CD4-positive, alpha-beta T cell treated with Interleukin-1 beta for 1 hour (primary cell): ENCODE measurements around the gene PLBD2.

ENCODE experiments used
- DNase-seq, 2 donors: peaks; one replicate each; pipeline ENCODE4 v3.0.0-alpha.2; 2020 to 2022

Gene PLBD2

GRCh38 chr12:113422030-113422885 lies 63.9 kb downstream of the PLBD2 start, which contains the start of gene SDSL:
SDSL (plus strand) TSS chr12:113422380; CDS start chr12:113427983, 5,603 bp downstream.
- DNase-seq: peak; percentile 16 to 80

- no peak for DNase-seq
Observed at GRCh38 chr12:113422886-113423669, 64.7 kb downstream of the PLBD2 start.

GRCh38 chr12:113424456-113424855 lies 66.1 kb downstream of the PLBD2 start:
- no peak for DNase-seq

GRCh38 chr12:113424915-113425823 lies 66.8 kb downstream of the PLBD2 start:
- DNase-seq: peak; percentile 37 to 43

- no peak for DNase-seq
Observed at GRCh38 chr12:113425960-113426453, 67.6 kb downstream of the PLBD2 start.

- DNase-seq: no peak
Observed at GRCh38 chr12:113427882-113428281, 69.5 kb downstream of the PLBD2 start.

- DNase-seq: no peak
Observed at GRCh38 chr12:113428482-113428881, 70.1 kb downstream of the PLBD2 start.

- no peak for DNase-seq
Observed at GRCh38 chr12:113432986-113433385, 74.6 kb downstream of the PLBD2 start.

GRCh38 chr12:113435367-113435766 lies 77.0 kb downstream of the PLBD2 start:
- no peak for DNase-seq

GRCh38 chr12:113436586-113436985 lies 78.2 kb downstream of the PLBD2 start:
- DNase-seq: no peak

GRCh38 chr12:113436993-113437728 lies 78.8 kb downstream of the PLBD2 start:
- DNase-seq: no peak

- DNase-seq: no peak
Observed at GRCh38 chr12:113437729-113438100, 79.3 kb downstream of the PLBD2 start.

- no peak for DNase-seq
Observed at GRCh38 chr12:113438523-113439300, 80.3 kb downstream of the PLBD2 start.

- DNase-seq: no peak
Observed at GRCh38 chr12:113439301-113439597, 80.9 kb downstream of the PLBD2 start.

- no peak for DNase-seq
Observed at GRCh38 chr12:113439606-113440030, 81.2 kb downstream of the PLBD2 start.

- DNase-seq: no peak
Observed at GRCh38 chr12:113440336-113440735, 81.9 kb downstream of the PLBD2 start.
